GM18870 (cell line): ENCODE data around the gene HYAL3.
"Not testable (repeated sequence)": the region's sequence is repeated elsewhere in the genome, so short reads cannot be mapped to it uniquely, and the experiment has no call there.

Experiments used
- ATAC-seq: cut with Tn5 transposase; IDR thresholded peaks from one replicate; pipeline ENCODE4 v1.9.1; 2021; ENCODE audit warnings: moderate library complexity; ENCODE audit not compliant: unreplicated experiment

The HYAL3 gene

DNA sequence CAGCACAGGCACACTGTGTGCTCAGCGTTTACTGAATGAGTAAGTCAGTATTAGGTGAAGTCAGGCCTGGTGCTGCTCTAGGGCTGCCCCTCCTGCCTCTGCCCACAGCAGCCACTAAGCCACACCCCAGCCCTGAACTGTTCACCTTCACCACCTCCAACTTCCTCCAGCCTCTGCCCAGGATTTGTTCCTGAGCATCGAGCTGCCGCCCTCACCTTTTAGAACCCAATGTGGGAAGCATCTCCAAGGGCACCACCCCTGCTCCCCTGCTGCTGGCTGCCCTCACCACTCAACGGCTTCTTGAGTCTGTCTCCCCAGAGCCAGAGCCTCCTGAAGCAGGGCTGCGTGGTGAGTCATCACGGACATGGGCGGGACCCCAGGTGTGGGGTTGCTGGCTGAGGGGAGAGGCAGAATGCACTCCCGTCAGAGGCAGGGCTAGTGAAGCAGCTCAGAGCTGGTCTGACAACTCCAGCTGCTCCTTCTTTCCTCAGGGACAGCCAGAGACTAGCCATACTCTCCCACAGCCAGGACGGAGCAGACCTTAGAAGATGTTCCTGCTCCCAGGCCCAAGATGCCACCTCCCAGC, 17.5 kb upstream of the HYAL3 start:
- ATAC-seq: no peak

DNA sequence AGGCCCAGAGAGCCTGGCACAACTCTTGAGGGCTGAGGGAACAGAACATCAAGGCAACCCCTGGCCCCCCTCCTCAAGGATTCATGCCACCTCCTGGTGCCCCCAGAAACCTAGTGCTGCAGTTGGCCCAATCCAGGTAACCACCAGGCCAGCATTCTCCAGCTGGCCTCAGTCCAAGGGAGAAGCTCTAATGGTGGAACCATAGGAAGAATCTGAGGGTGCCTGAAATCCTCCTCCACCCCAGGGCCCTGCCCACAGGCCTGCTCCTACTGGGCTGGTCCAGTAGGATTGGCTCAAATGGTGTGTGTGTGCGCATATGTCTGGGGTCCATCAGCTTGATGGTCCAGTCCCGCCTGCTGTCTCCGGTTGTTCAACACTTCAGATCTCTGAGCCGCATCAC, 15.6 kb upstream of the HYAL3 start:
- no peak for ATAC-seq

DNA sequence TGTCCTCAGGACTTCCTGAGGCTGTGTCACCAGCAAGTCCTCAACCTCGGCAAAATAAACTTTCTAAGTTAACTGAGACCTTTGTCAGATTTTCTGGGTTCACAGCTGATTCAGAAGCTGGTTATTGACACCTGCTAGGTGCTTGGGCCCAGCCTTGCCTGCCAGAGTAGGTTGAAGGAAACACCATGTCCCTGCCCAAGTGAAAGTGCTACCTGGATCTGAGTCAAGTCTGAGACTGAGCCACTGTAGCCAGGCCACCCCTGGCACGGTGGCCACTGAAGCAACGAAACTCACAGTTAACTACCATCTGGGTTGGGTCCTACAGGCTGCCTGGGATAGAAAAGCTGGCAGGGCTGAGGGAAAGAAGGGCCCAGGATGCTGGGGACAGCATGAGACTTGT, 15.1 kb upstream of the HYAL3 start:
- ATAC-seq: no peak

DNA sequence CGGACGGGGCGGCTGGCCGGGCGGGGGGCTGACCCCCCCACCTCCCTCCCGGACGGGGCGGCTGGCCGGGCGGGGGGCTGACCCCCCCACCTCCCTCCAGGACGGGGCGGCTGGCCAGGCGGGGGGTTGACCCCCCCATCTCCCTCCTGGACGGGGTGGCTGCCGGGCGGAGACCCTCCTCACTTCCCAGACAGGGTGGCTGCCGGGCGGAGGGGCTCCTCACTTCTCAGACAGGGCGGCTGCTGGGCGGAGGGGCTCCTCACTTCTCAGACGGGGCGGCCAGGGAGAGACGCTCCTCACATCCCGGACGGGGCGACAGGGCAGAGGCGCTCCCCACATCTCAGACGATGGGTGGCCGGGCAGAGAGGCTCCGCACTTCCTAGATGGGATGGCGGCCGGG, 12.8 kb upstream of the HYAL3 start:
- ATAC-seq: not testable (repeated sequence)

DNA sequence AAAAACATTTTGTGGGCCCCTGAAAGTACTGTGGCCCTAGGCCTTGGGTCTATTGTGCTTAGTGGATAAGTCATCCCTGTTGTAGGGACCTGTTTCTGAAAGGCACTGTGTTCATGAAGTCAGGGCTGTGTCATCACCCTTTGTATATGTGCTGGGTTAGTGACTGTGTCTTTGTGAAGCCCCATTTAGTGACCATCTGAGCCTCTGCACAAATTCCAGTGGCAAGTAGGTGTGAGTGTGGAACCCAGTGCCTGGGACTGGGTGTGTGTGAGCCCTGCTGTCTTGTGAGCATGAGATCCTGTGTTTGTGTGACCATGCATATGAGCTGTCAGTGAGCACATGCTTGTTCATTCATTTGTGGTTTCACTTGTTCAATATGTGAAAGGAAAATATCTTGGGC, 5.4 kb upstream of the HYAL3 start:
- ATAC-seq: no peak

DNA sequence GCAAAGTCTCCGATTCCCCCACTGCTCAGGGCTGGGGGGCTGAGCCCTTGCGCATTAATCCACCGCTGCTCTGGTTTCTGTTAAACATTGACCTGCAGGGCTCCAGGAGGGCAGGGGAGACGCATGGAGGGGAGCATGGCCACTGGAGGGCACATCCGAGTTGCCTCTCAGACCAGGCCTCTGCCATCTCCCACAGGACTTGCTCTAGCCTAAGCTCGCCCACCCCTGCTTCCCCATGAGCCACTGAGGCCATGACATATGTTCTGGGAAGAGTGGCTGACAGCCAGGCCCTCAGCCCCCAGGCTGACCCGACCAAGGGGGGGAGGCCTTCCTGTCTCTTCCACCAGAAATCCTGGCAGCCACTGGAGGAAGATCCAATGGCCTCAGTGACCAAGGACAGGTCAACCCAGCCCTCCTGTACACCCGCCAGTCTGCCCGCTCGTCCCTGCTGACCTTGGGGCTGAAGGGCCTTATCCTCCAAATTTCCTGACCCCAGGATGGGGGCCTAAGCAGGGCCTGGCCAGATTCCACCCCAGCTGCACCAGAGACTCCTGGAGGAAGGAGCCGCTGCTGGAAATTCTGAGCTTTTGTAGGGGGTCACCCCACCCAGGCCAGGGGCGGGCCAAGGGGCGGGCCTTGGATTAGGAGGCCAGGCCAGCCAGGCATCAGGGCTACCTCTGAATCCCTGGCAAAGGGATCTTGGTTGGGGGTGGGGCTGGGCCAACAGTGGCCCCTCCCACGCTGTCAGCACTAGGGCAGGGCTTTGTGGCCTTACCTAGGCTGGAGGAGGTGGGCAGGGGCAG, 4.0 kb upstream of the HYAL3 start, which contains the start of gene HYAL1:
Gene HYAL1 (minus strand): TSS at position 562 of the 803 bp plus-strand sequence. CDS start 618 bp downstream, outside the sequence.
- ATAC-seq: no peak

DNA sequence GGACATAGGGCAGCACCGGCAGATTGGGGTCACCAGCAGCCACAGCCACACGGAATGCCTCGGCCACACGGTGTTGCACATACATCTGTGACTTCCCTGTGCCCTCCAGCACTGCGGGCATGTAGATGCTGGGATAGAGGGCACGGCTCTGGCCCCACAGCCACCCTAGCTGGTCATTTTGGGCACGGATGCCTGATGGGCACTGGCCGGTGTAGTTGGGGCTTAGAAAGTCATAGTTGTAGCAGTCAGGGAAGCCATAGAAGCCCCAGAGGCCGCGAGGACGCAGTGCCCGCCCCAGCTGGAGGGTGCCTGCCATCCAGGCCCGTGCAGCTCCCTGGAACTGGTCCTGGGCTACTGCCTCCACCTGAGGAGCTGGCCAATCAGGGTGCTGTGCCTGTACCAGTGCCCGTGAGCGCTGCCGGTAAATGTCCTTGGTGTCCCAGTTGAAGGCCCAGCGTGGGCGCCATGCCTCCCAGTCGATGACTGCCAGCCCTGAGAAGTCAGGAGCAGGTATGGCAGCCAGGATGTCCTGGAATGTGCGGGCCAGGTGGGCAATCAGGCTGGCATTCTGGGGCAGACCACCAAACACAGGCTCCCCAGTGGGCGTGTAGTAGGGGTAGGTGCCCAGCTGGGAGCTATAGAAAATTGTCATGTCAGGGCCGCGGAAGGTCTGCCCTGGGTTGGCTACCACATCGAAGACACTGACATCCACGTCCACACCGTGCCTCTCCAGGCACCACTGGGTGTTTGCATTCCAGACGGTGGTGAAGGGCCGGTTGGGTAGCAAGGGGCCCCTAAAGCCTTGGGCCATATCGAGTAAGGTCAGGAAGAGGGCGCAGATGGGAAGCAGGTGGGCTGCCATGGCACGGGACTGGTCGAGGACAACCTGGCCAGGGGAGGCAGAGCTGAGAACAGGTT, 3.1 kb upstream of the HYAL3 start:
- no peak for ATAC-seq

DNA sequence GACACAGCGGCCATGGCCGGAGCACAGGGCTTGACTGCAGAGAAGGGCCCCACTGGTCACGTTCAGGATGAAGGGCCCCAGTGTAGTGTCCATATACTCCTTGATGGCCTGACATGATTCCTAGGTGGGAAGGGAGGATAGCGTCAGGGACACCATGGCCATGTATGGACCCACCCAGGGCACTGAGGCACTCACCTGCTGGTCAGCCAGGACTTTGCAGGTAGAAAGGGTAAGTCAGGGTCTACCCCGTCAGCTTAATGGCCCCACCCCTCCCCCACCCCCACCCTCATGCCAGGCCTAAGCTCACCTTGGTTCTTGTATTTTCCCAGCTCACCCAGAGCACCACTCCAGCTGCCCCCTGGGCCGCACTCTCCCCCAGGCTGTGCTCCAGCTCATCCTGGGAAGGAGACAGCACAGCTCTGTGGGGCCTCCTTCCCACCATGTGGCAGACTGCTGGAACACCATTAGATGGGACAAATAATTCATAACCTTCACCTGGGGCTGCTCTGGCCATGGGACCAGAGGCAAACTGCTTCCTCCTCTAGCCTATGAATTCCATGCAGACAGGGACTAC, 1.6 kb upstream of the HYAL3 start:
- ATAC-seq: no peak

DNA sequence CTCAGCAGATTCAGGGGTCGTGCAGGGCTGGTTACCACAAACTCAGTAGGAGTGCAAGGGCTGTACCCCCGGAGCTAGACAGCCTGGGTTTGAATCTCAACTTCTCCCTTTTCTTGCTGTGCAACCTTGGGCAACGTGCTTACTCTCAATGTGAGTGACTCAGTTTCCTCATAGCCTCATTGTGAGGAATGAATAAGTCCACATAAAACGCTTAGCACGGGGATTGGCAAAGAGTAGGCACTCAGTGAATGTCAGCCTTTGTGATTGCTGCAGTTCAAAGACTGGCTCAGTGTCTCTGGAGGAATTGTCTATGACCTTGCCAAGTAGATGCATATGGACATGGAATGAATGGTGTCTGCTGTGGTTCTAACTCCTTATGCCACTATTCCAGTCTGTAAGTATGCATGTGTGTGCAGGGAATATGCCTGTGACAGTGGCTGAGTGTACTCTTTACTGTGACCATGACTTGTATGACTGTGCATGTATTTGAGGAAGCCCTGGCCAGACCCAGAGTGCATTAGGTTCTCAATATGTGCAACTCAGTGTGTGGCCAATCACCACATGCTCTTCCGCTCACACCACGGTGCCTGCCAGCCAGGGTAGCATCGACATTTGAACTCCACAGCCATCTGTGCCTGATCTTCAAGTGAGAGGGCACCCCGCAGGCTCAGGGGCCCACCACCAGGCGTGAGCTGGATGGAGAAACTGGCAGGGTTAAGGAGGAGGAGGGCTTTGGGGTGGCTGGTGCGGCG, 900 bp upstream of the HYAL3 start:
- ATAC-seq: no peak

DNA sequence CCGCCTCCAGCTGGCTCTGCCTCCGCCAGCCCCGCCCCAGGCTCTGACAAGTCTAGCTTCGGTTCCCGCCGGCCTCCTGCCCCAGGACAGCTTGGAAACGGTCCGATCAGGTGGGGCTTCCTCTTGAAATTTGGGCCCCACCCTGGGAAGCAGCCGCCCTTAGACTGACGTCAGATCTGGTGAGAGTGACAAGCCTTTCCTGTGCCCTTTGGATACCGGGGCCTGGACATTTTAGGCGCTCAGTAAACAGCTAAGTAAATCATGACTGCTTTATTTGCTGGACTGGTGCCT, 378 bp upstream of the HYAL3 start:
- ATAC-seq: no peak

DNA sequence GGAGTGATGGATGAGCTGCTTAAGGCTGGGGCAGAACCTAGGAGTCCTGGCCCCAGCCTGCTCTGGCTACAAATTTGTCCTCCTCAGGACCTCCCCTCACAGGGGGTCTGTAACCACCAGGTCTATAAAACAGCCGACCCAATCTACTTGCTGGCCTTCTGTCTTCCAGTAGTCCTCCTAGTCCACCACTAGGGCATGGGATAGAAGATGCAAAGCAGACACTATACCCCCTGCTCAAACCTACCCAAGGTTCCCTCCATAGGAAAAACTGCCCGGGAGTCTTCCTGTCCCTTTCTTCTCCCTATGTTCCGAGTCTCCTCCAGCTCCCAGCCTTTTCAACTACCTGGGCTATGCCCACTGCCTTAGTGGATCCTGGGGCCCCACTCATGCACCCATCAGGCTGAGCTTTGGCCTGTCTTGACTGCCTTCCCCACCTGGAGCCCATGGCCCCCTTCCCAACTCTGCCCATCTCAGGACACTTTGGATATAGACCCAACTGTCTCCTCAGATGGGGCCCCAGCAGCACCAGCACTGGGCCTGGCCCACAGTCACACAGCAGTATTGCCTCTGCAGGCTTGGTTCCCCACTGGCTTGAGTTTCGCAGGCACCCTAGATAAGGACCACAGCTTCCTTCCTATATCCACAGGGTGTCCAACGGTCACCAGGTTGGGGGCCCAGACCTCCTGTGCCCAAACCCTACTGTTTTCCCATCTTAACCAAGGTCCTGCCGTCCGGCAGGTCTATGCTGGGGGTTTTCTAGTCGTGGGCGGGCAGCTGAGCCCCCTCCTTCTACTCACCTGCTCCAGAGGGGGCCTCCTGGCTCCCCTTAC, 1.1 kb downstream of the HYAL3 start:
- no peak for ATAC-seq

DNA sequence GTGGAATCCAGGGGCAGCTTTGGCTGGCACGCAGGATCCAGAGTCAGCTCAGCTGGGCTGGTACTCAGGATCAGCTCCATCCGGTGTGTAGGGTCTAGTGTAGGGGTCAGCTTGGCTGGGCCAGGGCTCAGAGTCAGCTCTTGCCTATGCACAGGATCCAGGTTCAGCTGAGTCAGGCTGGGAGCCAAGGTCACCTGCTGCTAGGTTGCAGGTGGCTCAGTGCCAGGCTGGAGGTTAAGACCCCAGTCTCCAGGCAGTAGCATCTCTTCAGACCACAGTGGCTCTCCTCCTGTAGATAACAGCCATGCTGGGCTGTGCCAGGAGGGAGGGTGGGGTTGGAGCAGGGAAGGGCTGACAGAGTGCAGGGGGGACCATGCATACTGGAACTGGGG, 1.8 kb downstream of the HYAL3 start:
- no peak for ATAC-seq

DNA sequence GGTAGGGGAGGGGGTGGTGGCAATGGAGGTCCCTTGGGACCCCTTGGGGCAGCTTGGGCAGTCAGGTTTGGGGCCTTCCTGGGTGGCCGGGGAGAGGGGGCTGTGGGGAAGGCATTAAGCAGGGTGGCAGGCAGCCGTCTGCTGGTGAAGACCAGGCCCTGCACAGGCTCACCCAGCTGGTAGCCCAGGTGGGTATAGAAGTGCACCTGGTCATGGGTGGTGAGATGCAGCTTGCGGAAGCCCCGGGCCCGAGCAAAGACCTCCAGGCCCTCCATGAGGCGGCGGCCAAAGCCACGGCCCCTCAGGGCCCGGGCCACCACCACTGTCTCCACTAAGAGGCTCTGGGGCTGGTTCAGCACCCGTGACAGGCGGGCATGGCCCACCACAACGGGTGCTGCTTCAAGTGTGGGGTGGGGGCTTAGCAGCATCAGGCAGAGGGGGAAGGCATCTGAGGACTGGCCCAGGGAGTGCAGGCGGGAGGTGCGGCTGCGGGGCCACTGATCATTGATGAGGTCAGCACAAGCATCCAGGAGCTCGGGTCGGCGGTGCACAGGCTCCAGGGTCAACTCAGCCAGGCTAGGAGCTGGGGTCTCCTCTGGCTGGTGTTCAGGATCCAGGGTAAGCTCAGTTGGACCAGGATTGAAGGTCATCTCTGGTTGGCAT, 2.4 kb downstream of the HYAL3 start:
- ATAC-seq: no peak

DNA sequence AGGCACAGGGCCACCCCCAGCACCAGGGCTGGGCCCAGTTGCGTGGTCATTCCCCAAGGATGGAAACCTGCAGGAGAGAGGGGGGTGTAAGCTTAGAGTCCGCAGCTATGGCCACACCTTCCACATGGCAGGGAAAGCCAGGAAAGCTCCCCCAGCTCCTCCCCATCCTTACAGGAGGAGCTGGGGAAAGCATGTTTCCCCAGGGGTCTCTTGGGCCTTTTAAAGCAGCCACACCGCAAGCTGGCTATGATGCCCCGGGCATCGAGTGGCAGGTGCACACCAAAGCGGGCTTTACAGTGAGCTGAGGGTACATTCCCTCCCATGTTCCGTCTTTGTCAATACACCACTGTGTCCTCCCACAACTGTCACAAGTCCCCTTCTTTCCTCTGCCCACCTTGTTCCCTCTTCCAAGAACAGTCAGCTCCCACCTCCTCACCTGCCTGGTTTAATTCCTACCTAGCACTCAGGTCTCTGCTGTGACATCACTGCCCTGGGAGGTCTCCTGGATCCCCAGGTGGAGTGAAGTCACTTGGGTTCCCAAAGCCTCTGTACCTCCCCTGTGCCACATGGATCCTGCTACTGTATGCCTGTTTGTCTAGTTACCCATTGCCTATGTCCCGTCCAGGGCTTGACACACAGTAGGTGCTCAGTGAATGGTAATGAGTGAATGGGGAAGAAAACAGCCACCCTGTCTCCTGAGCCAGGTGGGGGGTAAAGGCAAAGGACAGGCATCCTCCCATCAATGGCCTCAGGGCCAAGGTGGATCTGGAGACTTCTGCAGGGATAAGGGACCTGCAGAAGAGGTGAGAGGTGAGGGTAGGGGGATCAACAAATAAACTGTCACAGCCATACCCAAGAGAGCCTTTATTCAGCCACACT, 3.4 kb downstream of the HYAL3 start:
- no peak for ATAC-seq

DNA sequence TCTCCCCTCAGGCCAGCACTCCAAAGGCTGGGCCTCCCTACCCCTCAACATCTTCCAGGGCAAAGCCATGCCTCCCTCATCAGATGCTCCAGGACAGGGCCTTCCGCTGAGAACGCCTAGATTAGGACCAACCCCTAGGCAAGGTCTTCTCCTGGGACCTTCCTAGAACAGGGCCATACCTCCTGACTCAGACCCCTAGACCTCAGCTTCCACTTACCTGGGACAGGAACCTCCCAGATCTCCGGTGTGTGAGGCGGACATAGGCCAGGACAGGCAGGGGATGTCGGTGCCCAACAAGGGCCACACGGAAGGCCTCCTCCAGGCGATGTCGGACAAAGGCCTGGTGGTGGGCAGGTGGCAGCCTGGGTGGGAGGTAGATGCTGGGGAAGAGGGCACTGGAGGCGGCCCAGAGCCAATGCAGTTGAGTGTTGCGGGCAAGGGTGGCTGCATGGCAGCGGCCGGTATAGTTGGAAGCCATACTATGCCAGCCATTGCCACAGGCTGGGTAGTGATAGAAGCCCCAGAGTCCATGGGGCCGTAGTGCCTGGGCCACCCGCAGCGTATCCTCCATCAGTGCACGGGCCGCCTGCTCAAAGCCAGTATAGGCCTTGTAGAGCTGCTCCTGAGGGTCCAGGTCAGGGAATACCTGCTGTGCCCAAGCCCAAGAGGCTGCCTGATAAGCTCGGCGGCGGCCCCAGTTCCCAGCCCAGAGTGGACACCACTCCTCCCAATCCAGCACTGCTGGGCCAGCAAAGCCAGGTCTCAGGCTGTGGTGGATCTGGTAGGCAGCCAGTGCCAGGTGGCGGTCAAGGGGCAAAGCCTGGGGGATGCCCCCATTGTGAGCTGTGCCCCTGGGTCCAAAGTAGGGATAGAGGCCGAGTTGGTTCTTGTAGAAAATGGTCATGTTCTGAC, 4.5 kb downstream of the HYAL3 start:
- no peak for ATAC-seq

DNA sequence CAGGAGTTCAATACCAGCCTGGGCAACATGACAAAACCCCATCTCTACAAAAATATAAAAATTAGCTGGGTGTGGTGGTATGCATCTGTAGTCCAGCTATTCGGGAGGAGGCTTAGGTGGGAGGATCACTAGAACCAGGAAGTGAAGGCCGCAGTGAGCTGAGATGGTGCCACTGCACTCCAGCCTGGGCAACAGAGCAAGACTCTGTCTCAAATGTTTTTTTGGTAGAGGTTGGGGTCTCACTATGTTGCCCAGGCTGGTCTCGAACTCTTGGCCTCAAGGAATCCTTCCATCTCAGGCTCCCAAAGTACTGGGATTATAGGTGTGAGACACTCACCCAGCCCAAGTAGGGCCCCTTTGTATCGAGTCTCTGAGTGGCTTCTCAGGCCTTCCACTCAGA, 5.1 kb downstream of the HYAL3 start:
- ATAC-seq: no peak

DNA sequence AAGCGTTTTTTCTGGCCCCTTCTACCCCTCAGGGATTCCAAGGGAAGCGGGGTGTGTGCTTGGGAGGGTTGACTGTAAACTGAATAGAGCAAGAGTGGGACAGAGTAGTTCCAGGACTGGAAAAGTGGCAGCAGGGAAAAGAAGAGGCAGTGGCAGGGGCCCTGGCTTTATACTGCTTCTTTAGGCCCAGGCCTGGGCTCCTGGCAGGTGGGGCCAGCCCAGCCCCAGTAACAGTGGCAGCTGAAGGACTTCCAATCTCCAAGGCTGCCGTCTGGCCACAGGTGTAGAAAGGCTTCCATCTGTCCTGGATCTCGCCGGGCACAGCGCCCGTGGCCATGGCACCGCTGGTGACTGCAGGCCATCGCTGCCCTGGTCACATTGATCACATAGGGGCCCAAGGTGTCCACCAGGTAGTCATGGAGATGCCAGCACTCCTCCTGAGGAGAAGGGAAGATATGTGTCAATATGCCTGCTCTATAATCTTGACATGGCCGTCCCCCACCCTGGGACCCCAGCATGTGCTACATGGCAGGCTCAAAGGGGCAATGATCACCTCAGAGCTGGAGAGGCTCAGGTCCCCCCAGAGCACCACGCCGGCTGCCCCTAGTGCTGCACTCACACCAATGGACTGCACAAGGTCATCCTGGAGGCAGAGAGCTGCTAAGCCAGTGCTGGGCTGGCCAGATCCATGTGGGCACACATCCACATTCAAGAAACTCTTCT, 6.0 kb downstream of the HYAL3 start:
- ATAC-seq: no peak
